Ovary (tissue), 3 donors: ENCODE data around the gene NUMA1.

Experiments
- CTCF ChIP-seq, 3 donors: fragments of 450-650 bp in 2 of 3; fragments of 200-600 bp in 1 of 3; IDR thresholded peaks; one replicate each; pipeline versions ENCODE4 v1.5.1 to v1.8.0; 2016 to 2022; ENCODE audit warnings: antibody characterized with exemption in 3 of 3, mild to moderate bottlenecking in 1 of 3
- EP300 ChIP-seq: sonication (generic); formaldehyde crosslinking; IDR thresholded peaks from one replicate; pipeline ENCODE4 v1.6.1; 2017; ENCODE audit warnings: antibody characterized with exemption
- POLR2A ChIP-seq: fragments of 450-650 bp; IDR thresholded peaks from one replicate; pipeline ENCODE4 v1.6.1; 2017; ENCODE audit warnings: antibody characterized with exemption, mild to moderate bottlenecking, moderate library complexity
- donor health status: DM: no; HTN: no; CAD: no.

- TF ChIP-seq EP300: no peak
- no peak for TF ChIP-seq POLR2A
- no peak for TF ChIP-seq CTCF (IDR thresholded peaks at IDR 0.05)
Observed at GRCh38 chr11:71987521-71987920, 92.8 kb downstream of the NUMA1 start.
